GM12878 (cell line): ENCODE results near the gene TNIP2. TPM values are rescaled to one million over a fixed set of nuclear protein-coding genes. Genes with fewer than 3 reads are reported as not detected.

ENCODE experiments used
- ATAC-seq: fragments of 200-7000 bp; cut with Tn5 transposase; 3 replicates; pipeline ENCODE4 v1.9.1; 2020; ENCODE audit warnings: mild to moderate bottlenecking, moderate library complexity
- BruUV-seq: library from RNA; stranded (reverse); fragments of 400-500 nt; replicated peaks from 2 replicates; lab custom pipeline; 2021; lab: Mats Ljungman, UMichigan
- CTCF ChIA-PET: fragments of 300-600 bp; sonication (Branson Sonifier 250); formaldehyde crosslinking; extraction: SDS; loops from one replicate; lab custom pipeline; 2021; ENCODE audit warnings: inconsistent platforms; lab: Yijun Ruan, JAX
- POLR2A ChIA-PET: fragments of 350-600 bp; formaldehyde crosslinking; extraction: SDS; loops from one replicate; lab custom pipeline; 2021; ENCODE audit warnings: inconsistent platforms; lab: Charles Lee
- RAD21 ChIA-PET: fragments of 300-600 bp; sonication (Branson Sonifier 250); formaldehyde crosslinking; loops from one replicate; lab custom pipeline; 2023; ENCODE audit warnings: antibody characterized with exemption; ENCODE audit not compliant: unreplicated experiment; lab: Charles Lee
- SMC1A ChIA-PET: fragments of 300-600 bp; sonication (Branson Sonifier 250); formaldehyde crosslinking; loops from one replicate; lab custom pipeline; 2023; ENCODE audit not compliant: unreplicated experiment, uncharacterized antibody; lab: Charles Lee
- DNase-seq: peaks from one replicate; pipeline ENCODE4 v3.0.0-alpha.2; 2011; ENCODE audit warnings: low read depth, low spot score
- FAIRE-seq: peaks from 3 replicates; lab custom pipeline; 2011; peaks lifted over from hg19 to GRCh38; lab: Jason Lieb, UNC
- H2AFZ ChIP-seq: 2 replicates; pipeline ENCODE4 v1.6.0; 2011; ENCODE audit warnings: low read depth, low read length, control low read depth; ENCODE audit not compliant: control insufficient read depth
- H3K27ac ChIP-seq: 2 replicates; pipeline ENCODE4 v1.5.1; 2011; ENCODE audit warnings: control low read depth; ENCODE audit not compliant: control insufficient read depth, insufficient read depth
- H3K27me3 ChIP-seq, 2 experiments: replicated peaks in 1 of 2; 2 replicates each; pipeline versions ENCODE4 v1.6.0 to v1.6.1; 2011; ENCODE audit warnings: low read length in 1 of 2; ENCODE audit not compliant: control insufficient read depth in 2 of 2, insufficient read depth in 2 of 2
- H3K36me3 ChIP-seq, 2 experiments: 2 replicates each; pipeline ENCODE4 v1.5.1; 2011; ENCODE audit warnings: low read length in 1 of 2; ENCODE audit not compliant: control insufficient read depth in 2 of 2, insufficient read depth in 2 of 2
- H3K4me1 ChIP-seq: 2 replicates; pipeline ENCODE4 v1.6.1; 2011; ENCODE audit warnings: mild to moderate bottlenecking, low read length, moderate library complexity, mixed read lengths; ENCODE audit not compliant: control insufficient read depth, insufficient read depth
- H3K4me2 ChIP-seq: 2 replicates; pipeline ENCODE4 v1.6.0; 2011; ENCODE audit warnings: control low read depth; ENCODE audit not compliant: control insufficient read depth, insufficient read depth
- H3K4me3 ChIP-seq: fragments of 200-600 bp; sonication (generic); 2 replicates; pipeline ENCODE4 v1.5.1; 2016
- H3K79me2 ChIP-seq: 2 replicates; pipeline ENCODE4 v1.6.0; 2011; ENCODE audit warnings: low read length; ENCODE audit not compliant: control insufficient read depth, insufficient read depth
- H3K9ac ChIP-seq: 2 replicates; pipeline ENCODE4 v1.8.0; 2011; ENCODE audit warnings: low read length, control low read depth, mixed read lengths; ENCODE audit not compliant: control insufficient read depth, insufficient read depth
- H3K9me3 ChIP-seq: replicated peaks from 3 replicates; pipeline ENCODE4 v1.5.1; 2011; ENCODE audit warnings: mild to moderate bottlenecking, low read length; ENCODE audit not compliant: control insufficient read depth, insufficient read depth
- H4K20me1 ChIP-seq: 2 replicates; pipeline ENCODE4 v1.6.0; 2011; ENCODE audit not compliant: control insufficient read depth, insufficient read depth
- BACH1 ChIP-seq: fragments of 450-650 bp; IDR thresholded peaks from 2 replicates; pipeline ENCODE4 v1.6.1; 2017; ENCODE audit warnings: mild to moderate bottlenecking, borderline replicate concordance
- BHLHE40 ChIP-seq, 2 experiments: fragments of 450-650 bp in 1 of 2; IDR thresholded peaks; 2 replicates each; pipeline ENCODE4 v1.6.1; 2011 to 2017; ENCODE audit warnings: low read depth in 2 of 2, borderline replicate concordance in 1 of 2, improper control_type of control experiment in 1 of 2, low read length in 1 of 2, mild to moderate bottlenecking in 1 of 2
- EGR1 ChIP-seq, 2 experiments: IDR thresholded peaks; 1 replicate in 1 of 2; 2 replicates in 1 of 2; pipeline ENCODE4 v1.6.1; 2011 to 2012; ENCODE audit warnings: low read depth in 2 of 2, low read length in 2 of 2, borderline replicate concordance in 1 of 2, mild to moderate bottlenecking in 1 of 2, moderate library complexity in 1 of 2
- IKZF2 ChIP-seq, 2 experiments: fragments of 450-650 bp; IDR thresholded peaks; 2 replicates each; pipeline ENCODE4 v1.6.1; 2017; ENCODE audit warnings: mild to moderate bottlenecking in 2 of 2, moderate library complexity in 2 of 2
- JUNB ChIP-seq: IDR thresholded peaks from 2 replicates; pipeline ENCODE4 v1.6.1; 2016; ENCODE audit warnings: antibody characterized with exemption, mild to moderate bottlenecking
- MTA2 ChIP-seq: fragments of 450-650 bp; IDR thresholded peaks from 2 replicates; pipeline ENCODE4 v1.6.1; 2016; ENCODE audit warnings: low read depth, mild to moderate bottlenecking, moderate library complexity
- NBN ChIP-seq: fragments of 450-650 bp; IDR thresholded peaks from 2 replicates; pipeline ENCODE4 v1.6.1; 2016
- NFYB ChIP-seq: IDR thresholded peaks from 2 replicates; pipeline ENCODE4 v1.6.1; 2011; ENCODE audit warnings: low read depth, mild to moderate bottlenecking, low read length, improper control_type of control experiment, moderate library complexity; ENCODE audit not compliant: insufficient read depth
- NR2C1 ChIP-seq: fragments of 450-650 bp; IDR thresholded peaks from 2 replicates; pipeline ENCODE4 v1.6.1; 2017; ENCODE audit warnings: antibody characterized with exemption, mild to moderate bottlenecking, moderate library complexity
- SIX5 ChIP-seq: IDR thresholded peaks from 2 replicates; pipeline ENCODE4 v1.6.1; 2011; ENCODE audit warnings: mild to moderate bottlenecking, low read depth, low read length, moderate library complexity; ENCODE audit not compliant: severe bottlenecking
- SMAD1 ChIP-seq: fragments of 450-650 bp; IDR thresholded peaks from 2 replicates; pipeline ENCODE4 v1.6.1; 2018; ENCODE audit warnings: mild to moderate bottlenecking, low read depth; ENCODE audit not compliant: partially characterized antibody
- SREBF1 ChIP-seq: IDR thresholded peaks from 2 replicates; pipeline ENCODE4 v1.6.1; 2012; ENCODE audit warnings: mild to moderate bottlenecking, low read length
- WGBS: methylation state at CpG from one replicate; pipeline ENCODE4 v1.1.6; 2016; ENCODE audit warnings: low lambda C conversion rate; ENCODE audit not compliant: insufficient replicate concordance, insufficient coverage; ENCODE audit errors: missing lambda C conversion rate; 5-methylcytosine and 5-hydroxymethylcytosine counted together
- in situ Hi-C: fragments of 300-500 bp; cut with MboI; formaldehyde crosslinking; loops from 9 replicates; pipeline ENCODE4 v1.14.3; 2018; ENCODE audit warnings: mixed read lengths
- intact Hi-C: fragments of 100-400 bp; cut with micrococcal nuclease; formaldehyde crosslinking; loops from one replicate; pipeline ENCODE4 v1.14.2; 2022; ENCODE audit not compliant: unreplicated experiment
- polyA plus RNA-seq, 11 experiments: library from polyadenylated mRNA; depleted of rRNA in 4 of 11; unstranded in 6 of 11; stranded (reverse) in 5 of 11; fragments of >200 nt; fragmentation: Nextera tagmentation in 4 of 11; fragmentation: Illumina TruSeq in 1 of 11; extraction: Ambion mirVana in 4 of 11; extraction: Trizol in 1 of 11; gene quantifications; 1 replicate in 1 of 11; 2 replicates in 10 of 11; pipeline versions ENCODE4 v1.2.1 to v1.2.3, GENCODE V29; 2011 to 2016; ENCODE audit warnings: inconsistent platforms in 2 of 11, missing spikeins in 2 of 11, low read depth in 1 of 11
- total RNA-seq, 4 experiments: library from RNA; depleted of rRNA in 3 of 4; stranded (reverse); fragments of >200 nt in 3 of 4; fragmentation: Illumina TruSeq in 1 of 4; extraction: Trizol in 1 of 4; gene quantifications; 2 replicates each; pipeline versions ENCODE4 v1.2.1 to v1.2.3, GENCODE V29; 2013 to 2021
- TF ChIP-seq, protein P1 (sequence below): IDR thresholded peaks from 2 replicates; pipeline ENCODE4 v1.6.1; 2012; ENCODE audit warnings: improper control_type of control experiment, low read depth, low read length; ENCODE audit not compliant: insufficient replicate concordance
- TF ChIP-seq, protein P2 (sequence below): fragments of 450-650 bp; IDR thresholded peaks from 2 replicates; pipeline ENCODE4 v1.6.1; 2017; ENCODE audit warnings: low read depth, mild to moderate bottlenecking, moderate library complexity
- TF ChIP-seq, protein P3 (sequence below): fragments of 450-650 bp; IDR thresholded peaks from 2 replicates; pipeline ENCODE4 v1.6.1; 2014; ENCODE audit warnings: mild to moderate bottlenecking

TNIP2 gene
- total and polyA plus RNA-seq, 10 of the 15 experiments (the other 5 are each of a cell fraction or from before 2014, with no cell fraction given), result 1.4 to 64.9 (median 45.5) TPM

DNA sequence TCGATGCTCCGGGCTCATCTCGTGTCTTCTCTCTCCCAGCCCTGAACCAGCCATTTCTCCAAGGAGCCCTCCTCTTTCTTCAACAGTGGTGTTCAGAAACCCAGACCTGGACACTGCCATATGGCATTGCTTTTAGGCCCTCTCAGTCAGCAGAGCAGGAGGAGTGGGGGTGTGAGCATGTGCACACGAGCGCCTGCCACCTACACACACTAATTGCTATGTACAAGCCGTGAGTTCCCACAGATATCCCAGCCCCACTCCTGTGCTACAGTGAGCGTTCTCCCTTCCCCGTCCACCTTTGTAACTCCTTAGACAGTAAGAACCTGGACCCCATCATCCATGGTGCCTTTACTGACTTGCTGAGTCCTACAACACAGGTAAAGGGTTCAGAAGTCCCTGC is 53.8 kb downstream of the TNIP2 start (continued):
- TF ChIP-seq EGR1 (IDR thresholded peaks at IDR 0.05; ENCODE audit: borderline replicate concordance in 1 of 2, low read depth in 2 of 2, low read length in 2 of 2) (no peak), JUNB (no peak), MTA2 (no peak), SREBF1 (no peak), NBN (no peak)

DNA sequence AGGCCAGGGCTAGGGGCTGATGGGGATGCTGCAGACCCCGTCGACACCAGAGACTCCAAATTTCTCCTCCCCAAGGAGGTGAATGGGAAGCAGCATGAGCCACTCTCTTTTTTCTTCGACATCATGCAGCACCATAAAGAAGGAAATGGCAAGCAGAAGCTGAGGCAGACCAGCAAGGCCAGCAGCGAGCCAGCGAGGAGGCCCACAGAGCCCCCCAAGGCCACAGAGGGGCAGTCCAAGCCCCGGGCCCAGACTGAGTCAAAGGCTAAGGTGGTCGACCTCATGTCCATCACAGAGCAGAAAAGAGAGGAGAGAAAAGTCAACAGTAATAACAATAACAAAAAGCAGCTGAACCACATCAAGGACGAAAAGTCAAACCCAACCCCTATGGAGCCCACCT is 56.1 kb downstream of the TNIP2 start:
- SMC1A ChIA-PET, result interaction anchor here (1.0 kb wide), 1 partner anchor 8 kb away, joined by 3 read pairs; no protein-coding TSS in a partner anchor
- H3K36me3 ChIP-seq, result peaks cover 22 to 25% of the 10 kb centered on the region in 2 experiments
- CTCF ChIA-PET, result interaction anchor here (1.1 kb wide), 1 partner anchor 8 kb away, joined by 4 read pairs; no protein-coding TSS in a partner anchor
- TF ChIP-seq, protein P1, sequence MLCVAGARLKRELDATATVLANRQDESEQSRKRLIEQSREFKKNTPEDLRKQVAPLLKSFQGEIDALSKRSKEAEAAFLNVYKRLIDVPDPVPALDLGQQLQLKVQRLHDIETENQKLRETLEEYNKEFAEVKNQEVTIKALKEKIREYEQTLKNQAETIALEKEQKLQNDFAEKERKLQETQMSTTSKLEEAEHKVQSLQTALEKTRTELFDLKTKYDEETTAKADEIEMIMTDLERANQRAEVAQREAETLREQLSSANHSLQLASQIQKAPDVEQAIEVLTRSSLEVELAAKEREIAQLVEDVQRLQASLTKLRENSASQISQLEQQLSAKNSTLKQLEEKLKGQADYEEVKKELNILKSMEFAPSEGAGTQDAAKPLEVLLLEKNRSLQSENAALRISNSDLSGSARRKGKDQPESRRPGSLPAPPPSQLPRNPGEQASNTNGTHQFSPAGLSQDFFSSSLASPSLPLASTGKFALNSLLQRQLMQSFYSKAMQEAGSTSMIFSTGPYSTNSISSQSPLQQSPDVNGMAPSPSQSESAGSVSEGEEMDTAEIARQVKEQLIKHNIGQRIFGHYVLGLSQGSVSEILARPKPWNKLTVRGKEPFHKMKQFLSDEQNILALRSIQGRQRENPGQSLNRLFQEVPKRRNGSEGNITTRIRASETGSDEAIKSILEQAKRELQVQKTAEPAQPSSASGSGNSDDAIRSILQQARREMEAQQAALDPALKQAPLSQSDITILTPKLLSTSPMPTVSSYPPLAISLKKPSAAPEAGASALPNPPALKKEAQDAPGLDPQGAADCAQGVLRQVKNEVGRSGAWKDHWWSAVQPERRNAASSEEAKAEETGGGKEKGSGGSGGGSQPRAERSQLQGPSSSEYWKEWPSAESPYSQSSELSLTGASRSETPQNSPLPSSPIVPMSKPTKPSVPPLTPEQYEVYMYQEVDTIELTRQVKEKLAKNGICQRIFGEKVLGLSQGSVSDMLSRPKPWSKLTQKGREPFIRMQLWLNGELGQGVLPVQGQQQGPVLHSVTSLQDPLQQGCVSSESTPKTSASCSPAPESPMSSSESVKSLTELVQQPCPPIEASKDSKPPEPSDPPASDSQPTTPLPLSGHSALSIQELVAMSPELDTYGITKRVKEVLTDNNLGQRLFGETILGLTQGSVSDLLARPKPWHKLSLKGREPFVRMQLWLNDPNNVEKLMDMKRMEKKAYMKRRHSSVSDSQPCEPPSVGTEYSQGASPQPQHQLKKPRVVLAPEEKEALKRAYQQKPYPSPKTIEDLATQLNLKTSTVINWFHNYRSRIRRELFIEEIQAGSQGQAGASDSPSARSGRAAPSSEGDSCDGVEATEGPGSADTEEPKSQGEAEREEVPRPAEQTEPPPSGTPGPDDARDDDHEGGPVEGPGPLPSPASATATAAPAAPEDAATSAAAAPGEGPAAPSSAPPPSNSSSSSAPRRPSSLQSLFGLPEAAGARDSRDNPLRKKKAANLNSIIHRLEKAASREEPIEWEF, result no peak
- no peak for TF ChIP-seq BACH1
- TF ChIP-seq NR2C1, result no peak
- no peak for TF ChIP-seq IKZF2 (IDR thresholded peaks at IDR 0.05)
- no peak for TF ChIP-seq NFYB
- TF ChIP-seq, protein P2, sequence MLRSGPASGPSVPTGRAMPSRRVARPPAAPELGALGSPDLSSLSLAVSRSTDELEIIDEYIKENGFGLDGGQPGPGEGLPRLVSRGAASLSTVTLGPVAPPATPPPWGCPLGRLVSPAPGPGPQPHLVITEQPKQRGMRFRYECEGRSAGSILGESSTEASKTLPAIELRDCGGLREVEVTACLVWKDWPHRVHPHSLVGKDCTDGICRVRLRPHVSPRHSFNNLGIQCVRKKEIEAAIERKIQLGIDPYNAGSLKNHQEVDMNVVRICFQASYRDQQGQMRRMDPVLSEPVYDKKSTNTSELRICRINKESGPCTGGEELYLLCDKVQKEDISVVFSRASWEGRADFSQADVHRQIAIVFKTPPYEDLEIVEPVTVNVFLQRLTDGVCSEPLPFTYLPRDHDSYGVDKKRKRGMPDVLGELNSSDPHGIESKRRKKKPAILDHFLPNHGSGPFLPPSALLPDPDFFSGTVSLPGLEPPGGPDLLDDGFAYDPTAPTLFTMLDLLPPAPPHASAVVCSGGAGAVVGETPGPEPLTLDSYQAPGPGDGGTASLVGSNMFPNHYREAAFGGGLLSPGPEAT, result no peak
- no peak for TF ChIP-seq SREBF1
- TF ChIP-seq SMAD1, result no peak
- TF ChIP-seq, protein P3, sequence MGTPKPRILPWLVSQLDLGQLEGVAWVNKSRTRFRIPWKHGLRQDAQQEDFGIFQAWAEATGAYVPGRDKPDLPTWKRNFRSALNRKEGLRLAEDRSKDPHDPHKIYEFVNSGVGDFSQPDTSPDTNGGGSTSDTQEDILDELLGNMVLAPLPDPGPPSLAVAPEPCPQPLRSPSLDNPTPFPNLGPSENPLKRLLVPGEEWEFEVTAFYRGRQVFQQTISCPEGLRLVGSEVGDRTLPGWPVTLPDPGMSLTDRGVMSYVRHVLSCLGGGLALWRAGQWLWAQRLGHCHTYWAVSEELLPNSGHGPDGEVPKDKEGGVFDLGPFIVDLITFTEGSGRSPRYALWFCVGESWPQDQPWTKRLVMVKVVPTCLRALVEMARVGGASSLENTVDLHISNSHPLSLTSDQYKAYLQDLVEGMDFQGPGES, result no peak
- TF ChIP-seq BHLHE40 (IDR thresholded peaks at IDR 0.05; ENCODE audit: borderline replicate concordance in 1 of 2, low read depth in 2 of 2, low read length in 1 of 2), result no peak
- TF ChIP-seq SIX5, result no peak
- TF ChIP-seq JUNB, result no peak

More for the DNA sequence above, 56.1 kb downstream of the TNIP2 start:
- H3K4me3 ChIP-seq, result no peak overlapping the region
- DNase-seq (no peak), FAIRE-seq (no peak), ATAC-seq (no peak)
- WGBS, result 98% methylated on average over 8 of the region's 8 CpGs
- H3K27ac ChIP-seq, result no peak overlapping the region
- H3K4me1 ChIP-seq, result peaks cover 16% of the 10 kb centered on the region
- no peak overlapping the region for H2AFZ ChIP-seq
- in situ Hi-C loops (no loop called here), intact Hi-C loops (no loop called here)
- POLR2A ChIA-PET, result interaction anchor here (0.6 kb wide), 1 partner anchor 27 kb away, joined by 3 read pairs; no protein-coding TSS in a partner anchor
- no peaks in the 10 kb centered on the region for H3K9me3 ChIP-seq
- BruUV-seq, result TSS peak; percentile 68
- H3K79me2 ChIP-seq, result 0 out of 2 replicates have a peak, but pooled peaks cover 2% of the 10 kb centered on the region
- H4K20me1 ChIP-seq, result no peaks in the 10 kb centered on the region
- no peak overlapping the region for H3K4me2 ChIP-seq
- no peaks in the 10 kb centered on the region for H3K27me3 ChIP-seq
- RAD21 ChIA-PET, result no interaction called here
- H3K9ac ChIP-seq, result no peak overlapping the region
